HEK293 (cell line): ENCODE measurements around the gene STRA6.

Source experiments
- CTCF ChIA-PET: fragments of 350-600 bp; formaldehyde crosslinking; extraction: SDS; loops from one replicate; lab custom pipeline; 2021; ENCODE audit warnings: antibody characterized with exemption; lab: Yijun Ruan, JAX
- POLR2A ChIA-PET: fragments of 300-600 bp; formaldehyde crosslinking; extraction: SDS; loops from one replicate; lab custom pipeline; 2020; ENCODE audit warnings: antibody characterized with exemption, inconsistent platforms; lab: Yijun Ruan, JAX
- H3K27ac ChIP-seq: fragments of 200-500 bp; sonication (Bioruptor generic); 2 replicates; pipeline ENCODE4 v1.5.1; 2014; ENCODE audit warnings: low read depth, low read length, control low read depth, inconsistent platforms; ENCODE audit errors: extremely low read depth
- H3K36me3 ChIP-seq, 2 experiments: fragments of 200-500 bp in 1 of 2; sonication (Bioruptor generic) in 1 of 2; 1 replicate in 1 of 2; 2 replicates in 1 of 2; pipeline ENCODE4 v1.5.1; 2014 to 2017; ENCODE audit warnings: inconsistent platforms in 2 of 2, low read length in 2 of 2; ENCODE audit not compliant: control insufficient read depth in 2 of 2, insufficient read depth in 1 of 2
- H3K4me1 ChIP-seq: fragments of 200-500 bp; sonication (Bioruptor generic); 2 replicates; pipeline ENCODE4 v1.5.1; 2014; ENCODE audit warnings: mild to moderate bottlenecking, low read length, inconsistent platforms; ENCODE audit not compliant: control insufficient read depth, insufficient read depth
- H3K4me3 ChIP-seq: 2 replicates; pipeline ENCODE4 v1.5.1; 2011; ENCODE audit warnings: low read depth, mild to moderate bottlenecking, control low read depth, low read length, moderate library complexity
- H3K9me3 ChIP-seq: fragments of 200-500 bp; sonication (Bioruptor generic); 2 replicates; pipeline ENCODE4 v1.5.1; 2014; ENCODE audit warnings: low read depth, low read length, inconsistent platforms; ENCODE audit not compliant: control insufficient read depth, insufficient read depth
- GLI2 ChIP-seq: fragments of 450-650 bp; formaldehyde crosslinking; IDR thresholded peaks from 2 replicates; pipeline ENCODE4; 2017; ENCODE audit warnings: missing biosample characterization, missing genetic modification characterization, low read depth, borderline replicate concordance
- SP7 ChIP-seq: fragments of 450-650 bp; formaldehyde crosslinking; IDR thresholded peaks from 2 replicates; pipeline ENCODE4 v1.5.1; 2016; ENCODE audit warnings: missing biosample characterization, missing genetic modification characterization
- ZFHX2 ChIP-seq: fragments of 450-650 bp; formaldehyde crosslinking; conservative IDR thresholded peaks from 2 replicates; pipeline ENCODE4 v1.5.1; 2016; ENCODE audit warnings: missing biosample characterization, missing genetic modification characterization
- ZNF133 ChIP-seq: fragments of 450-650 bp; formaldehyde crosslinking; IDR thresholded peaks from 2 replicates; pipeline ENCODE4 v1.5.1; 2016; ENCODE audit warnings: missing biosample characterization, missing genetic modification characterization
- ZNF23 ChIP-seq: fragments of 450-650 bp; formaldehyde crosslinking; IDR thresholded peaks from 2 replicates; pipeline ENCODE4 v1.5.1; 2016; ENCODE audit warnings: missing biosample characterization, missing genetic modification characterization, borderline replicate concordance
- ZNF248 ChIP-seq: fragments of 450-650 bp; formaldehyde crosslinking; IDR thresholded peaks from 2 replicates; pipeline ENCODE4 v1.5.1; 2017; ENCODE audit warnings: missing biosample characterization, missing genetic modification characterization
- ZNF473 ChIP-seq: fragments of 450-650 bp; formaldehyde crosslinking; IDR thresholded peaks from 2 replicates; pipeline ENCODE4 v1.5.1; 2017; ENCODE audit warnings: missing biosample characterization, missing genetic modification characterization
- ZNF629 ChIP-seq: fragments of 450-650 bp; formaldehyde crosslinking; IDR thresholded peaks from 2 replicates; pipeline ENCODE4 v1.5.1; 2017; ENCODE audit warnings: missing biosample characterization, missing genetic modification characterization
- ZNF654 ChIP-seq: fragments of 450-650 bp; formaldehyde crosslinking; IDR thresholded peaks from 2 replicates; pipeline ENCODE4 v1.5.1; 2016; ENCODE audit warnings: low read depth, missing biosample characterization, missing genetic modification characterization
- ZNF664 ChIP-seq: fragments of 450-650 bp; formaldehyde crosslinking; IDR thresholded peaks from 2 replicates; pipeline ENCODE4 v1.5.1; 2016; ENCODE audit warnings: missing biosample characterization, missing genetic modification characterization
- ZNF701 ChIP-seq: fragments of 450-650 bp; formaldehyde crosslinking; IDR thresholded peaks from 2 replicates; pipeline ENCODE4 v1.5.1; 2016; ENCODE audit warnings: missing biosample characterization, missing genetic modification characterization
- ZNF76 ChIP-seq: fragments of 450-650 bp; formaldehyde crosslinking; IDR thresholded peaks from 2 replicates; pipeline ENCODE4; 2016; ENCODE audit warnings: low read depth, missing biosample characterization, missing genetic modification characterization, borderline replicate concordance
- ZNF777 ChIP-seq: fragments of 450-650 bp; formaldehyde crosslinking; IDR thresholded peaks from 2 replicates; pipeline ENCODE4 v1.5.1; 2017; ENCODE audit warnings: missing biosample characterization, missing genetic modification characterization, borderline replicate concordance
- ZNF785 ChIP-seq: fragments of 450-650 bp; formaldehyde crosslinking; IDR thresholded peaks from 2 replicates; pipeline ENCODE4 v1.5.1; 2016; ENCODE audit warnings: missing biosample characterization, missing genetic modification characterization
- ZNF792 ChIP-seq: fragments of 450-650 bp; formaldehyde crosslinking; IDR thresholded peaks from 2 replicates; pipeline ENCODE4 v1.5.1; 2016; ENCODE audit warnings: missing biosample characterization, missing genetic modification characterization
- TF ChIP-seq, protein P1 (sequence below): fragments of 450-650 bp; formaldehyde crosslinking; IDR thresholded peaks from 2 replicates; pipeline ENCODE4 v1.5.1; 2017; ENCODE audit warnings: missing biosample characterization, missing genetic modification characterization
- TF ChIP-seq, protein P2 (sequence below): fragments of 450-650 bp; formaldehyde crosslinking; IDR thresholded peaks from 2 replicates; pipeline ENCODE4 v1.5.1; 2017; ENCODE audit warnings: missing biosample characterization, missing genetic modification characterization
- TF ChIP-seq, protein P3 (sequence below): fragments of 450-650 bp; formaldehyde crosslinking; IDR thresholded peaks from 2 replicates; pipeline ENCODE4 v1.5.1; 2016; ENCODE audit warnings: missing biosample characterization, missing genetic modification characterization
- TF ChIP-seq, protein P4 (sequence below): fragments of 450-650 bp; formaldehyde crosslinking; IDR thresholded peaks from 2 replicates; pipeline ENCODE4 v1.5.1; 2016; ENCODE audit warnings: missing biosample characterization, missing genetic modification characterization
- TF ChIP-seq, protein P5 (sequence below): fragments of 450-650 bp; formaldehyde crosslinking; IDR thresholded peaks from 2 replicates; pipeline ENCODE4 v1.5.1; 2016; ENCODE audit warnings: missing biosample characterization, missing genetic modification characterization
- TF ChIP-seq, protein P6 (sequence below): fragments of 450-650 bp; formaldehyde crosslinking; IDR thresholded peaks from 2 replicates; pipeline ENCODE4 v1.5.1; 2016; ENCODE audit warnings: missing biosample characterization, missing genetic modification characterization

STRA6 gene

DNA sequence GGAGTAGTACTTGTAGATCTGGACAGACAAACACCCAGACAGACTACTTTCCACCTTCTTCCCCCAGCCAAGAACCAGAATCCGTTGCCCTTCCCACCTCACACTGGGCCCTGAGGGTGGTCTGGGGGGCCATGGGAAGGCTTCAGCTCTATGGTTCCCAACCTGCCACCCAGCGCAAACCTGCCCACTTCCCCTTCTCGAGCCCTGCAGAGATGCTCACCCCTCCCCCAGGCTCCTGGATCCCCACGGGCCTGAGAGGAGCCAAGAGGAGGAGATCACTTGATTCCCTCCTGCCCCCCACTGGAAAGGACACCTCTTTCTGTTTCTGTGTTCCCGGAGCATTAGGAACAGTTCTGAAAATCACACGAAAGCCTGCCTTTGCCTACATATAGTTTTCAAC lies 8.7 kb downstream of the STRA6 start:
- POLR2A ChIA-PET: interaction anchor here (1.0 to 1.7 kb wide), 5 partner anchors 9 to 58 kb away, joined by 4 to 8 read pairs (median 4); partner anchors contain the start of gene STRA6
- peak overlapping the region; percentile 53; the same call in 1 of the 2 replicates for H3K27ac ChIP-seq
- H3K36me3 ChIP-seq: peaks cover 0 to 12% of the 10 kb centered on the region in 2 experiments; a peak in 1 of 3 replicates
- H3K9me3 ChIP-seq: no peaks in the 10 kb centered on the region
- CTCF ChIA-PET: interaction anchor here (0.7 to 5.3 kb wide), 5 partner anchors 10 to 116 kb away, joined by 3 to 38 read pairs (median 4); no protein-coding TSS in a partner anchor
- peaks cover 22% of the 10 kb centered on the region for H3K4me1 ChIP-seq
- no peak overlapping the region for H3K4me3 ChIP-seq
- TF ChIP-seq, protein P1, sequence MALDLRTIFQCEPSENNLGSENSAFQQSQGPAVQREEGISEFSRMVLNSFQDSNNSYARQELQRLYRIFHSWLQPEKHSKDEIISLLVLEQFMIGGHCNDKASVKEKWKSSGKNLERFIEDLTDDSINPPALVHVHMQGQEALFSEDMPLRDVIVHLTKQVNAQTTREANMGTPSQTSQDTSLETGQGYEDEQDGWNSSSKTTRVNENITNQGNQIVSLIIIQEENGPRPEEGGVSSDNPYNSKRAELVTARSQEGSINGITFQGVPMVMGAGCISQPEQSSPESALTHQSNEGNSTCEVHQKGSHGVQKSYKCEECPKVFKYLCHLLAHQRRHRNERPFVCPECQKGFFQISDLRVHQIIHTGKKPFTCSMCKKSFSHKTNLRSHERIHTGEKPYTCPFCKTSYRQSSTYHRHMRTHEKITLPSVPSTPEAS (tag by site-specific recombination): no peak
- no peak for TF ChIP-seq ZFHX2 (tag by site-specific recombination)
- TF ChIP-seq, protein P2, sequence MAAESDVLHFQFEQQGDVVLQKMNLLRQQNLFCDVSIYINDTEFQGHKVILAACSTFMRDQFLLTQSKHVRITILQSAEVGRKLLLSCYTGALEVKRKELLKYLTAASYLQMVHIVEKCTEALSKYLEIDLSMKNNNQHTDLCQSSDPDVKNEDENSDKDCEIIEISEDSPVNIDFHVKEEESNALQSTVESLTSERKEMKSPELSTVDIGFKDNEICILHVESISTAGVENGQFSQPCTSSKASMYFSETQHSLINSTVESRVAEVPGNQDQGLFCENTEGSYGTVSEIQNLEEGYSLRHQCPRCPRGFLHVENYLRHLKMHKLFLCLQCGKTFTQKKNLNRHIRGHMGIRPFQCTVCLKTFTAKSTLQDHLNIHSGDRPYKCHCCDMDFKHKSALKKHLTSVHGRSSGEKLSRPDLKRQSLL (tag by site-specific recombination): no peak
- TF ChIP-seq, protein P3, sequence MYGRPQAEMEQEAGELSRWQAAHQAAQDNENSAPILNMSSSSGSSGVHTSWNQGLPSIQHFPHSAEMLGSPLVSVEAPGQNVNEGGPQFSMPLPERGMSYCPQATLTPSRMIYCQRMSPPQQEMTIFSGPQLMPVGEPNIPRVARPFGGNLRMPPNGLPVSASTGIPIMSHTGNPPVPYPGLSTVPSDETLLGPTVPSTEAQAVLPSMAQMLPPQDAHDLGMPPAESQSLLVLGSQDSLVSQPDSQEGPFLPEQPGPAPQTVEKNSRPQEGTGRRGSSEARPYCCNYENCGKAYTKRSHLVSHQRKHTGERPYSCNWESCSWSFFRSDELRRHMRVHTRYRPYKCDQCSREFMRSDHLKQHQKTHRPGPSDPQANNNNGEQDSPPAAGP (tag by site-specific recombination): no peak
- TF ChIP-seq, protein P4, sequence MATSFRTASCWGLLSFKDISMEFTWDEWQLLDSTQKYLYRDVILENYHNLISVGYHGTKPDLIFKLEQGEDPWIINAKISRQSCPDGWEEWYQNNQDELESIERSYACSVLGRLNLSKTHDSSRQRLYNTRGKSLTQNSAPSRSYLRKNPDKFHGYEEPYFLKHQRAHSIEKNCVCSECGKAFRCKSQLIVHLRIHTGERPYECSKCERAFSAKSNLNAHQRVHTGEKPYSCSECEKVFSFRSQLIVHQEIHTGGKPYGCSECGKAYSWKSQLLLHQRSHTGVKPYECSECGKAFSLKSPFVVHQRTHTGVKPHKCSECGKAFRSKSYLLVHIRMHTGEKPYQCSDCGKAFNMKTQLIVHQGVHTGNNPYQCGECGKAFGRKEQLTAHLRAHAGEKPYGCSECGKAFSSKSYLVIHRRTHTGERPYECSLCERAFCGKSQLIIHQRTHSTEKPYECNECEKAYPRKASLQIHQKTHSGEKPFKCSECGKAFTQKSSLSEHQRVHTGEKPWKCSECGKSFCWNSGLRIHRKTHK: no peak
- no peak for TF ChIP-seq ZNF473 (tag by site-specific recombination)
- TF ChIP-seq, protein P5, sequence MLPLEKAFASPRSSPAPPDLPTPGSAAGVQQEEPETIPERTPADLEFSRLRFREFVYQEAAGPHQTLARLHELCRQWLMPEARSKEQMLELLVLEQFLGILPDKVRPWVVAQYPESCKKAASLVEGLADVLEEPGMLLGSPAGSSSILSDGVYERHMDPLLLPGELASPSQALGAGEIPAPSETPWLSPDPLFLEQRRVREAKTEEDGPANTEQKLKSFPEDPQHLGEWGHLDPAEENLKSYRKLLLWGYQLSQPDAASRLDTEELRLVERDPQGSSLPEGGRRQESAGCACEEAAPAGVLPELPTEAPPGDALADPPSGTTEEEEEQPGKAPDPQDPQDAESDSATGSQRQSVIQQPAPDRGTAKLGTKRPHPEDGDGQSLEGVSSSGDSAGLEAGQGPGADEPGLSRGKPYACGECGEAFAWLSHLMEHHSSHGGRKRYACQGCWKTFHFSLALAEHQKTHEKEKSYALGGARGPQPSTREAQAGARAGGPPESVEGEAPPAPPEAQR (tag by site-specific recombination): no peak
- TF ChIP-seq ZNF76: no peak
- TF ChIP-seq, protein P6, sequence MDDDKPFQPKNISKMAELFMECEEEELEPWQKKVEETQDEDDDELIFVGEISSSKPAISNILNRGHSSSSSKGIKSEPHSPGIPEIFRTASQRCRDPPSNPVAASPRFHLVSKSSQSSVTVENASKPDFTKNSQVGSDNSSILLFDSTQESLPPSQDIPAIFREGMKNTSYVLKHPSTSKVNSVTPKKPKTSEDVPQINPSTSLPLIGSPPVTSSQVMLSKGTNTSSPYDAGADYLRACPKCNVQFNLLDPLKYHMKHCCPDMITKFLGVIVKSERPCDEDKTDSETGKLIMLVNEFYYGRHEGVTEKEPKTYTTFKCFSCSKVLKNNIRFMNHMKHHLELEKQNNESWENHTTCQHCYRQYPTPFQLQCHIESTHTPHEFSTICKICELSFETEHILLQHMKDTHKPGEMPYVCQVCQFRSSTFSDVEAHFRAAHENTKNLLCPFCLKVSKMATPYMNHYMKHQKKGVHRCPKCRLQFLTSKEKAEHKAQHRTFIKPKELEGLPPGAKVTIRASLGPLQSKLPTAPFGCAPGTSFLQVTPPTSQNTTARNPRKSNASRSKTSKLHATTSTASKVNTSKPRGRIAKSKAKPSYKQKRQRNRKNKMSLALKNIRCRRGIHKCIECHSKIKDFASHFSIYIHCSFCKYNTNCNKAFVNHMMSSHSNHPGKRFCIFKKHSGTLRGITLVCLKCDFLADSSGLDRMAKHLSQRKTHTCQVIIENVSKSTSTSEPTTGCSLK (tag by site-specific recombination): no peak
- no peak for TF ChIP-seq ZNF785 (tag by site-specific recombination)
- no peak for TF ChIP-seq ZNF133 (tag by site-specific recombination)
- TF ChIP-seq ZNF629 (tag by site-specific recombination): no peak
- TF ChIP-seq ZNF23 (tag by site-specific recombination): no peak
- no peak for TF ChIP-seq ZNF792

DNA sequence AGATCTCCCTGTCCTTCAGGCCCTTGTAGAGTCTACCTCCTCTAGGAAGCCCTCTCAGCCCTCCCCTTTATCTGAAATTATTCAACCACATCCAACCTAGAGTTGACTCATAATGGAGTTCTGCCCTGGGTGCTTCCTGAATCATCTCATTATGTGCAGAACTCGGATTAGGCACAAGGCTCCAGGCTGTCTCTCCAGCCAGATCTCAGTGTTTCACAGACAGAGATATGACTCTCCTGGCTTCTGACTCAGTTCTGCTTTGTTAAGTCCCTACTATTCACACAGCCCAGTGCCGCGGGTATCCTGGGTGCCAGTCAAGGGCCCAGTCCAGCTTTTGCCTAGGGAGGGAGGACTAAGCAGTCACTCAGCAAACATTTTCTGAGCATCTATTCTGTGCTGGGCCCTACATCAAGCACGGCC lies 9.3 kb downstream of the STRA6 start:
- H3K4me3 ChIP-seq: no peak overlapping the region
- peak overlapping the region; percentile 53; the same call in 1 of the 2 replicates for H3K27ac ChIP-seq
- peaks cover 0 to 12% of the 10 kb centered on the region in 2 experiments; a peak in 1 of 3 replicates for H3K36me3 ChIP-seq
- peaks cover 22% of the 10 kb centered on the region for H3K4me1 ChIP-seq
- POLR2A ChIA-PET: interaction anchor here (1.0 to 1.7 kb wide), 5 partner anchors 8 to 58 kb away, joined by 4 to 8 read pairs (median 4); partner anchors contain the start of gene STRA6
- CTCF ChIA-PET: interaction anchor here (0.7 to 5.3 kb wide), 4 partner anchors 11 to 116 kb away, joined by 3 to 38 read pairs (median 10); no protein-coding TSS in a partner anchor
- H3K9me3 ChIP-seq: no peaks in the 10 kb centered on the region
- TF ChIP-seq SP7 (tag by site-specific recombination) (0 out of 2 replicates have a peak, but pooled peaks have one; percentile 39), ZNF777 (tag by site-specific recombination) (no peak), ZNF664 (tag by site-specific recombination) (peak; percentile 98), GLI2 (tag by site-specific recombination) (no peak), ZNF248 (no peak), ZNF654 (tag by site-specific recombination) (no peak), ZNF701 (tag by site-specific recombination) (no peak)
- TF ChIP-seq, protein P6 (tag by site-specific recombination): no peak
- TF ChIP-seq, protein P4: no peak
